Measurements from ENCODE around the gene PRDM10. TPM values are rescaled to one million over a fixed set of nuclear protein-coding genes. Genes with fewer than 3 reads are reported as not detected.

Gene PRDM10
- total RNA-seq, 1 donor from 2014 or later: 7.9 TPM

GRCh38 chr11:129979046-129979605 is 23.5 kb downstream of the PRDM10 start:
- H3K4me3 ChIP-seq (ENCODE audit: low read depth, low read length): no peak overlapping the region
- TF ChIP-seq, protein P1, sequence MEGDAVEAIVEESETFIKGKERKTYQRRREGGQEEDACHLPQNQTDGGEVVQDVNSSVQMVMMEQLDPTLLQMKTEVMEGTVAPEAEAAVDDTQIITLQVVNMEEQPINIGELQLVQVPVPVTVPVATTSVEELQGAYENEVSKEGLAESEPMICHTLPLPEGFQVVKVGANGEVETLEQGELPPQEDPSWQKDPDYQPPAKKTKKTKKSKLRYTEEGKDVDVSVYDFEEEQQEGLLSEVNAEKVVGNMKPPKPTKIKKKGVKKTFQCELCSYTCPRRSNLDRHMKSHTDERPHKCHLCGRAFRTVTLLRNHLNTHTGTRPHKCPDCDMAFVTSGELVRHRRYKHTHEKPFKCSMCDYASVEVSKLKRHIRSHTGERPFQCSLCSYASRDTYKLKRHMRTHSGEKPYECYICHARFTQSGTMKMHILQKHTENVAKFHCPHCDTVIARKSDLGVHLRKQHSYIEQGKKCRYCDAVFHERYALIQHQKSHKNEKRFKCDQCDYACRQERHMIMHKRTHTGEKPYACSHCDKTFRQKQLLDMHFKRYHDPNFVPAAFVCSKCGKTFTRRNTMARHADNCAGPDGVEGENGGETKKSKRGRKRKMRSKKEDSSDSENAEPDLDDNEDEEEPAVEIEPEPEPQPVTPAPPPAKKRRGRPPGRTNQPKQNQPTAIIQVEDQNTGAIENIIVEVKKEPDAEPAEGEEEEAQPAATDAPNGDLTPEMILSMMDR (conservative IDR thresholded peaks at IDR 0.05; ENCODE audit: low read depth, low read length): no peak
- DNase-seq (ENCODE audit: low read depth): no peak

DNA sequence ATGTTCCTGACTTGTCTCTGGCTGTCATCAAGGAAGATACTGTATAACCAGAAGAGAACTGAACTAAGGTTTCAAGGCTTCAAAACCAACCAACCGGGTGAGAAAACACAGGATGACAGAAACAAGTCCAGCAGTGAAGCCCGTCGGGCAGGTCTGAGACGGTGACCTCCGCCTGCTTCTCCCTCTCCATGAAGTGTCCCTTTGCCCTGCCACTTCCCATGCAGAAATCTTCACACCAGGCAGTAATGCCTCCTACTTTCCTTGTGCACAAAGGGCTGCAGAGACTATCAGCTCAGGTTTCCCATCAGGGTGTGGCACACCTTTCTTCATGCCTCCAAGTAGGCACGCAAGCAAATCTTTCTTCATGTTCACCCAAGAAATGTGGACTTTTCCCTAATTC is 24.2 kb downstream of the PRDM10 start:
- TF ChIP-seq, protein P1 (conservative IDR thresholded peaks at IDR 0.05; ENCODE audit: low read depth, low read length): no peak
- DNase-seq (ENCODE audit: low read depth): no peak
- no peak overlapping the region for H3K4me3 ChIP-seq (ENCODE audit: low read depth, low read length)

- TF ChIP-seq, protein P1 (conservative IDR thresholded peaks at IDR 0.05; ENCODE audit: low read depth, low read length): no peak
- H3K4me3 ChIP-seq (ENCODE audit: low read depth, low read length): no peak overlapping the region
- DNase-seq (ENCODE audit: low read depth): no peak
Measured at GRCh38 chr11:129976328-129976727, 26.3 kb downstream of the PRDM10 start.

DNA sequence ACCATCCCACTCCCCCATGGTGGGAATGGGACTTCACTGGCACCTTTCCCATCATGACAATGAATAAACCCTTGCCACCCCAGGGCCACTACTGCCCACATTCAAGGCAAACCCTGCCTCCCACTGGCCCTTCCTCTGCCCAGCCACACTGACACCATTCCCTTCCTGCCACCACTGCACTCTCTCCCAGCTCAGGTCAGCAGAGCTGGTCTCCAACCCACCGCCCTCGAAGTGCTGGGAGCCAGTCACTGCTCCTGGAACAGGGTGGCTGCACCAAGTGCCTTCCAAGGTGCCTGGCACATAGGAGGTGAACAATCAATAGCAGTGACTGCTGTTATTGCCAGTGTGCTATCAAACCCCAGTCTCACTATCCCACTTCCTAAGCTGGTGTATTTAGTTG is 27.1 kb downstream of the PRDM10 start:
- TF ChIP-seq, protein P1 (conservative IDR thresholded peaks at IDR 0.05; ENCODE audit: low read depth, low read length): no peak
- no peak for DNase-seq (ENCODE audit: low read depth)
- no peak overlapping the region for H3K4me3 ChIP-seq (ENCODE audit: low read depth, low read length)

DNA sequence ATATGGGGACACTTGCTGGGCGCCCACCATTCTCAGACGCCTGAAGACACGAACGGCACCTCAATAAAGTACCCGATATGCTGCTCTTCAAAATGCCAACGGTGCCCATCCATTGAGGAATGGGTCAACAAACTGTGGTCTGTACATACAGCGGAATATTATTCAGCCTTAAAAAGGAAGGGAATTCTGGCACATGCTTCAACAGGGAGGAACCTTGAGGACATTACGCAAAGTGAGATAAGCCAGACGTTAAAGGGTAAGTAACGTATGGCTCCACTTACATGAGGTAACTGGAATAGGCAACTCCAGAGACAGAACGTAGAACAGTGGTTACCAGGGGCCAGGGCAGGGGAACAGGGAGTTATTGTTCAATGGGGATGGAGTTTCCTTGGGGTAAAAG is 28.0 kb downstream of the PRDM10 start:
- DNase-seq (ENCODE audit: low read depth): no peak
- H3K4me3 ChIP-seq (ENCODE audit: low read depth, low read length): no peak overlapping the region
- TF ChIP-seq, protein P1 (conservative IDR thresholded peaks at IDR 0.05; ENCODE audit: low read depth, low read length): no peak

DNA sequence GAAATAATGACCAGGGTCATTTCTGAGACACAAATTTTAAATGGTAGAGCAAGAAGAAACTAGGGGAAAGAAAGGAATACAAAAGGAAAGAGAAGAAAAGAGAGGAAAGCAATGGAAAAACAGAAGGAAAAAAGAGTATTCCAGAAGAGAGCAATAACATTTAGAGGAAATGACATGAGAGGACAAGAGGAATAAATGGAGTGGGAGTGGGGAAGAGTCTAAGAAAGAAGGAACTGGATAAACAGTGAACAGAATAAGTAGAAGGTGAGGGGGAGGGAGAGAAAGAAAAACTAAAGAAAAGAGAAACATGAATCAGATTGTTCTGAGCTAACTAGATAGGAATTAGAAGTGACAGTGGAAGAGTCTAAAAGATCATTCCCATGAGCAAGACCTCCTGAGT is 28.4 kb downstream of the PRDM10 start:
- no peak overlapping the region for H3K4me3 ChIP-seq (ENCODE audit: low read depth, low read length)
- DNase-seq (ENCODE audit: low read depth): no peak
- TF ChIP-seq, protein P1 (conservative IDR thresholded peaks at IDR 0.05; ENCODE audit: low read depth, low read length): no peak

DNA sequence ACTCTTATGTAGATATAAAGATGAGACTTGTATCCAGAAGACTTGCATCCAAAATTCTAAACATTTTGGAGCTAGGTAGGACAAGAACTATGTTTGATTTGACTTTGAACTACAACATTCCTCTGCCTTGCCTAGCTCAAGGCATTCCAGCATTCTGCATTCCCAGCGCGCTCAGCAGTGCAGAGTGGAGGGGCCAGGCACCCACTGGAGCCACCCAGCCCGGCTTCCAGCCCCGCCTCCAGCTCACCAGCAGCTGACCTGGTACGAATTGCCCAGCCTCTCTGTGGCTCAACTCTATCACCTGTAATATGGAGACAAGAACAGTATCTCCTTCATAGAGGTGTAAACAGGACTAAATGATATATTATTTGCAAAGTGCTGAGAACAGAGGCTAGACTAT is 28.8 kb downstream of the PRDM10 start:
- peak; percentile 48 for DNase-seq (ENCODE audit: low read depth)
- TF ChIP-seq, protein P1 (conservative IDR thresholded peaks at IDR 0.05; ENCODE audit: low read depth, low read length): no peak

More for the DNA sequence above, 28.8 kb downstream of the PRDM10 start:
- no peak overlapping the region for H3K4me3 ChIP-seq (ENCODE audit: low read depth, low read length)

Measured in epithelial cell of proximal tubule (primary cell).